ENCODE measurements around the gene TMBIM6. TPM values are rescaled to one million over a fixed set of nuclear protein-coding genes. Genes with fewer than 3 reads are reported as not detected.
"Not testable (repeated sequence)": the region's sequence is repeated elsewhere in the genome, so short reads cannot be mapped to it uniquely, and the experiment has no call there.

TMBIM6 gene
- total RNA-seq, 1 experiment from 2014 or later, result 867 TPM

DNA sequence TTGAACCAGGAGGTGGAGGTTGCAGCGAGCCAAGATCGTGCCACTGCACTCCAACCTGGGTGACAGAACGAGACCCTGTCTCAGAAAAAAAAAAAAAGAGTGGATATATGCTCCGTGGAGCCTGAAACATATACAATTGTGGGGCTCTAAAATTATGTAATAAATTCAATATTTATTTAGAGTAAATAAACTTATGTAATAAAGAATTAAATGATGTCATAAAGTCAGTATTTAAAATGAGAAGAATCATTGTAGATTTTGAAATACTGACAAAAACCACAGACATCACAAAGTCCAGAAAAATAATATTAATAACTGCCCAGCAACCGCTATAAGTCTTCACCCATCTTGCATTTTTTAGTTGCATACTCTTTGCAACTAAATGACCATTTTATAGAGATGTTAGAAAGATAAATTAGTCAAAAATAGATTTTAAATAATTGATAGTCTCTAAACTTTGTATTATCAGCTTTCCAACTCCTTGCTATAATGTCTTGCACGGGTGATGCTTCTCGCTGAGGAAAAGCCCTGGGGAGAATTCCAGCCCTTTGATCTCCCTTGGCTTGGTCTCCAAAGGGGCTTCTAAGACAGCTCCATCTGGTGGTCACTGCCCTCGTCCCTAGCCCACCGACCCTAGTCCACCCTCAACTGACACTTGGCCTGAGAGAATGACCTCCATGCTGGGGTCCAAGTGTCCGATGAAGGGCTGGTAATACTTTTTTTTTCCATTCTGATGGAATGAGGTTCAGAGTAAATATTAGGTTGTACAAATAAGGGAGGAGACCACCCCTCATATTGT is 7.9 kb upstream of the TMBIM6 start:
- TF ChIP-seq, protein P1, sequence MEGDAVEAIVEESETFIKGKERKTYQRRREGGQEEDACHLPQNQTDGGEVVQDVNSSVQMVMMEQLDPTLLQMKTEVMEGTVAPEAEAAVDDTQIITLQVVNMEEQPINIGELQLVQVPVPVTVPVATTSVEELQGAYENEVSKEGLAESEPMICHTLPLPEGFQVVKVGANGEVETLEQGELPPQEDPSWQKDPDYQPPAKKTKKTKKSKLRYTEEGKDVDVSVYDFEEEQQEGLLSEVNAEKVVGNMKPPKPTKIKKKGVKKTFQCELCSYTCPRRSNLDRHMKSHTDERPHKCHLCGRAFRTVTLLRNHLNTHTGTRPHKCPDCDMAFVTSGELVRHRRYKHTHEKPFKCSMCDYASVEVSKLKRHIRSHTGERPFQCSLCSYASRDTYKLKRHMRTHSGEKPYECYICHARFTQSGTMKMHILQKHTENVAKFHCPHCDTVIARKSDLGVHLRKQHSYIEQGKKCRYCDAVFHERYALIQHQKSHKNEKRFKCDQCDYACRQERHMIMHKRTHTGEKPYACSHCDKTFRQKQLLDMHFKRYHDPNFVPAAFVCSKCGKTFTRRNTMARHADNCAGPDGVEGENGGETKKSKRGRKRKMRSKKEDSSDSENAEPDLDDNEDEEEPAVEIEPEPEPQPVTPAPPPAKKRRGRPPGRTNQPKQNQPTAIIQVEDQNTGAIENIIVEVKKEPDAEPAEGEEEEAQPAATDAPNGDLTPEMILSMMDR (IDR thresholded peaks at IDR 0.05; ENCODE audit: insufficient read depth in 1 of 2, low read depth in 1 of 2, low read length in 1 of 2, severe bottlenecking in 1 of 2, unreplicated experiment in 1 of 2), result peak in 1 of 2 experiments; percentile 2

DNA sequence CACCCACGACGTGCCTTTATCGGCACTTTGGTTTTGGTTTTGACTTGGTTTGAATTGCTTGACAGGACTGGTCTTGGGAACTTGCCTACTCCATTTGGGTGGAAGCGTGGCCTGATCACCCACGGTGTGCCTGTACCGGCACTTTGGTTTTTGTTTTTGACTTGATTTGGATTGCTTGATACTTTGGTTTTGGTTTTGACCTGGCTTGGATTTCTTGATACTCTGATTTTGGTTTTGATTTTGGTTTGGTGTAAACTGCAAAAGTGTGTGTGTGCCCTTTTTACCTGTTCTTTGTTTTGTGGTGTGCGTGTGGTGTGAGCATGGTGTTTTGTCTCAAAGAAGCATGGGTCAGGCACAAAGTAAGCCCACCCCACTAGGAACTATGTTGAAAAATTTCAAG is 6.5 kb upstream of the TMBIM6 start:
- H3K4me3 Mint-ChIP-seq (ENCODE audit: unreplicated experiment); H3K4me1 ChIP-seq; H3K36me3 ChIP-seq (ENCODE audit: control insufficient read depth, insufficient read depth, low read length); H3K9me3 Mint-ChIP-seq (ENCODE audit: unreplicated experiment); DNase-seq; CTCF ChIA-PET; H3K27me3 ChIP-seq (replicated peaks; ENCODE audit: control insufficient read depth, insufficient read depth, low read length); H3K27me3 Mint-ChIP-seq (ENCODE audit: insufficient read depth, unreplicated experiment); POLR2A ChIA-PET; BruUV-seq (replicated peaks); intact Hi-C loops (cut with micrococcal nuclease; ENCODE audit: unreplicated experiment); H3K27ac Mint-ChIP-seq (ENCODE audit: unreplicated experiment); H3K9me3 ChIP-seq; H3K4me3 ChIP-seq (ENCODE audit: low read depth, low read length); H3K4me1 Mint-ChIP-seq (ENCODE audit: low read depth, unreplicated experiment); H3K36me3 Mint-ChIP-seq (ENCODE audit: insufficient read depth, unreplicated experiment): not testable (repeated sequence)

More for the DNA sequence above, 7.9 kb upstream of the TMBIM6 start:
- no peaks in the 10 kb centered on the region for H3K27me3 ChIP-seq (replicated peaks; ENCODE audit: control insufficient read depth, insufficient read depth, low read length)
- ChIA-PET POLR2A (no interaction called here), CTCF (interaction anchor here (0.6 to 1.9 kb wide), 2 partner anchors 8 to 1350 kb away, joined by 3 to 8 read pairs; partner anchors contain the start of gene TMBIM6)
- BruUV-seq (replicated peaks), result no TSS peak
- Mint-ChIP-seq H3K9me3 (ENCODE audit: unreplicated experiment) (peaks cover 10% of the 10 kb centered on the region), H3K27me3 (ENCODE audit: insufficient read depth, unreplicated experiment) (no peaks in the 10 kb centered on the region), H3K4me1 (ENCODE audit: low read depth, unreplicated experiment) (no peaks in the 10 kb centered on the region), H3K27ac (ENCODE audit: unreplicated experiment) (no peak overlapping the region), H3K4me3 (ENCODE audit: unreplicated experiment) (no peak overlapping the region), H3K36me3 (ENCODE audit: insufficient read depth, unreplicated experiment) (no peaks in the 10 kb centered on the region)
- DNase-seq, result no peak
- no peaks in the 10 kb centered on the region for H3K9me3 ChIP-seq
- no peaks in the 10 kb centered on the region for H3K4me1 ChIP-seq
- intact Hi-C loops (cut with micrococcal nuclease; ENCODE audit: unreplicated experiment), result no loop called here
- H3K36me3 ChIP-seq (ENCODE audit: control insufficient read depth, insufficient read depth, low read length), result no peaks in the 10 kb centered on the region
- no peak overlapping the region for H3K4me3 ChIP-seq (ENCODE audit: low read depth, low read length)

DNA sequence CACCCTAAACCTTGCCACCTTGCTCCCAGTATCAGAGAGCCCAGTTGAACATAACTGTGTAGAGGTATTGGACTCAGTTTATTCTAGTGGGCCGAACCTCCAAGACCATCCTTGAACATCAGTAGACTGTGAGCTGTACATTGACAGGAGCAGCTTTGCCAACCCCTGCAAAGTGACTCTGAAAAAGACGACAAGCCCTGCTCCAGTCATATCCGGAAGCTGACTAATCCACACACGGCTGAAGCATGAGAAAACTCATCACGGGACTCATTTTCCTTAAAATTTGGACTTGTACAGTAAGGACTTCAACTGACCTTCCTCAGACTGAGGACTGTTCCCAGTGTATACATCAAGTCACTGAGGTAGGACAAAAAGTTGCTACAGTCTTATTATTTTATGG is 2.6 kb upstream of the TMBIM6 start:
- CTCF ChIA-PET, result interaction anchor here (0.6 kb wide), 1 partner anchor 99 kb away, joined by 5 read pairs; no protein-coding TSS in a partner anchor
- Mint-ChIP-seq H3K4me1 (ENCODE audit: low read depth, unreplicated experiment) (peaks cover 12% of the 10 kb centered on the region), H3K36me3 (ENCODE audit: insufficient read depth, unreplicated experiment) (peaks cover 27% of the 10 kb centered on the region)
- H3K27me3 ChIP-seq (replicated peaks; ENCODE audit: control insufficient read depth, insufficient read depth, low read length); BruUV-seq (replicated peaks); H3K4me3 ChIP-seq (ENCODE audit: low read depth, low read length); H3K27ac Mint-ChIP-seq (ENCODE audit: unreplicated experiment); DNase-seq; H3K4me3 Mint-ChIP-seq (ENCODE audit: unreplicated experiment); H3K4me1 ChIP-seq; H3K9me3 Mint-ChIP-seq (ENCODE audit: unreplicated experiment); H3K27me3 Mint-ChIP-seq (ENCODE audit: insufficient read depth, unreplicated experiment); intact Hi-C loops (cut with micrococcal nuclease; ENCODE audit: unreplicated experiment); H3K9me3 ChIP-seq; POLR2A ChIA-PET; H3K36me3 ChIP-seq (ENCODE audit: control insufficient read depth, insufficient read depth, low read length): not testable (repeated sequence)

DNA sequence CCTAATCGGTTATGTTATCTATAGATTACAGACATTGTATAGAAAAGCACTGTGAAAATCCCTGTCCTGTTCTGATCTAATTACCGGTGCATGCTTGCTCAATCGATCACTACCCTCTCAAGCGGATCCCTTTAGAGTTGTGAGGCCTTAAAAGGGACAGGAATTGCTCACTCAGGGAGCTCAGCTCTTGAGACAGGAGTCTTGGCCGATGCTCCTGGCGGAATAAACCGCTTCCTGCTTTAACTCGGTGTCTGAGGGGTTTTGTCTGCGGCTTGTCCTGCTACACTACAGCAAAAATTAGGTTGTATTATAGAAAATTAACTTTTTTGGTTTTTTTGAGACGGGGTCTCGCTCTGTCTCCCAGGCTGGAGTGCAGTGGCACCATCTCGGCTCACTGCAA is 1.1 kb upstream of the TMBIM6 start:
- BruUV-seq (replicated peaks); H3K9me3 Mint-ChIP-seq (ENCODE audit: unreplicated experiment); H3K27ac Mint-ChIP-seq (ENCODE audit: unreplicated experiment); intact Hi-C loops (cut with micrococcal nuclease; ENCODE audit: unreplicated experiment); H3K4me3 ChIP-seq (ENCODE audit: low read depth, low read length); H3K27me3 Mint-ChIP-seq (ENCODE audit: insufficient read depth, unreplicated experiment); H3K27me3 ChIP-seq (replicated peaks; ENCODE audit: control insufficient read depth, insufficient read depth, low read length); DNase-seq; H3K36me3 ChIP-seq (ENCODE audit: control insufficient read depth, insufficient read depth, low read length); POLR2A ChIA-PET; H3K9me3 ChIP-seq; H3K4me3 Mint-ChIP-seq (ENCODE audit: unreplicated experiment): not testable (repeated sequence)
- Mint-ChIP-seq H3K36me3 (ENCODE audit: insufficient read depth, unreplicated experiment) (peaks cover 40% of the 10 kb centered on the region), H3K4me1 (ENCODE audit: low read depth, unreplicated experiment) (peaks cover 21% of the 10 kb centered on the region)
- CTCF ChIA-PET, result interaction anchor here (0.6 to 1.3 kb wide), 2 partner anchors 40 to 417 kb away, joined by 3 to 13 read pairs; partner anchors contain the start of gene TROAP
- H3K4me1 ChIP-seq, result peaks cover 16% of the 10 kb centered on the region
